GM20431 (cell line): ENCODE measurements around the gene OPRD1.
"Not testable (repeated sequence)": the region's sequence is repeated elsewhere in the genome, so short reads cannot be mapped to it uniquely, and the experiment has no call there.

ENCODE experiments used
- in situ Hi-C: fragments of 300-500 bp; cut with MseI, MboI; formaldehyde crosslinking; loops from one replicate; pipeline ENCODE4 v1.15.0; 2020; ENCODE audit warnings: low sequenced_read_pairs; ENCODE audit not compliant: unreplicated experiment

OPRD1 gene

GRCh38 chr1:28835237-28835650 lies 23.3 kb downstream of the OPRD1 start:
- in situ Hi-C loops, result no loop called here

GRCh38 chr1:28836421-28836956 lies 24.5 kb downstream of the OPRD1 start:
- in situ Hi-C loops, result no loop called here

- in situ Hi-C loops, result no loop called here
Observed at GRCh38 chr1:28840928-28841544, 29.1 kb downstream of the OPRD1 start.

GRCh38 chr1:28845786-28846543 lies 34.0 kb downstream of the OPRD1 start:
- in situ Hi-C loops, result no loop called here

GRCh38 chr1:28847207-28847606 lies 35.2 kb downstream of the OPRD1 start:
- in situ Hi-C loops, result not testable (repeated sequence)

- in situ Hi-C loops, result no loop called here
Observed at GRCh38 chr1:28848416-28848815, 36.4 kb downstream of the OPRD1 start.

GRCh38 chr1:28853093-28853742 lies 41.2 kb downstream of the OPRD1 start:
- in situ Hi-C loops, result no loop called here

GRCh38 chr1:28854406-28854805 lies 42.4 kb downstream of the OPRD1 start:
- in situ Hi-C loops, result not testable (repeated sequence)

- in situ Hi-C loops, result no loop called here
Observed at GRCh38 chr1:28855046-28855445, 43.1 kb downstream of the OPRD1 start.

GRCh38 chr1:28855469-28855951 lies 43.5 kb downstream of the OPRD1 start:
- in situ Hi-C loops, result no loop called here

GRCh38 chr1:28855969-28856368 lies 44.0 kb downstream of the OPRD1 start:
- in situ Hi-C loops, result no loop called here

GRCh38 chr1:28860332-28861073 lies 48.5 kb downstream of the OPRD1 start:
- in situ Hi-C loops, result no loop called here

- in situ Hi-C loops, result no loop called here
Observed at GRCh38 chr1:28862571-28863403, 50.8 kb downstream of the OPRD1 start.

GRCh38 chr1:28864695-28865094 lies 52.7 kb downstream of the OPRD1 start:
- in situ Hi-C loops, result loop anchor here (5.0 kb wide), 1 partner anchor 82 kb away; no protein-coding TSS in a partner anchor

- in situ Hi-C loops, result loop anchor here (5.0 kb wide), 1 partner anchor 84 kb away; no protein-coding TSS in a partner anchor
Observed at GRCh38 chr1:28865997-28866650, 54.2 kb downstream of the OPRD1 start.

- in situ Hi-C loops, result loop anchor here (5.0 kb wide), 1 partner anchor 86 kb away; no protein-coding TSS in a partner anchor
Observed at GRCh38 chr1:28867850-28868249, 55.9 kb downstream of the OPRD1 start.

- in situ Hi-C loops, result loop anchor here (5.0 kb wide), 1 partner anchor 88 kb away; no protein-coding TSS in a partner anchor
Observed at GRCh38 chr1:28869952-28870351, 58.0 kb downstream of the OPRD1 start.

GRCh38 chr1:28871631-28872401 lies 59.8 kb downstream of the OPRD1 start:
- in situ Hi-C loops, result no loop called here
